Kasumi-1 (cell line): ENCODE measurements around the gene WDR36.
"Not testable (repeated sequence)": the region's sequence is repeated elsewhere in the genome, so short reads cannot be mapped to it uniquely, and the experiment has no call there.

Experiments
- DNase-seq, 2 experiments: peaks; one replicate each; lab custom pipeline; 2025; lab: John Stamatoyannopoulos, UW

WDR36 gene

DNA sequence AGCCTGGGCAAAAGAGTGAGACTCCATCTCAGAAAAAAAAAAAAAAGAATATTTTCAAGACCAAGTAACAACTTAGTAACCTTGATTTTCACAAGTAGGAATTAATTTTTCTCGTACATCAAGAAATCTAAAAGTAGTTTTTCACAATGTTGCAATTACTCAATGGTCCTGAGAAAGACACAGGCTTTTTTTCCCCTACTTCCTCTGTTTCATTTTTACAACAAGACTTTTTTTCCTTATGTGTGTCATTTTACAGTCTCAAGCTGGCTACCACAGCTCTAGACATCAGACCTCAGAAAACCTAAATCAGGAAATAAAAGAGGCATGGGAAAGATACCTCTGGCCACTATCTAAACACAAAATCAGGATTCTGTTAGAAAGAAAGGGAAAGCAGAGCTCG lies 45.9 kb downstream of the WDR36 start:
- no peak for DNase-seq

DNA sequence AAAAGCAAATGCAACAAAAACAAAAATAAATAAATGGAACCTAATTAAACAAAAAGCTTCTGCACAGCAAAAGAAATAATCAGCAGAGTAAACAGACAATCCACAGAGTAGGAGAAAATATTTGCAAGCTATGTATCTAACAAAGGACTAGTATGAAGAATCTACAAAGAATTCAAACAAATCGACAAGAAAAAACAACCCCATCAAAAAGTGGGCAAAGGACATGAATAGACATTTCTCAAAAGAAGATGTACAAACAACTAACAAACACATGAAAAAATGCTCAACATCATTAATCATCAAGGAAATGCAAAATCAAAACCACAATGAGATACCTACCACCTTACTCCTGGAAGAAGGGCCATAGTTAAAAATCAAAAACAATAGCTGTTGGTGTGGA lies 49.3 kb downstream of the WDR36 start:
- not testable (repeated sequence) for DNase-seq

DNA sequence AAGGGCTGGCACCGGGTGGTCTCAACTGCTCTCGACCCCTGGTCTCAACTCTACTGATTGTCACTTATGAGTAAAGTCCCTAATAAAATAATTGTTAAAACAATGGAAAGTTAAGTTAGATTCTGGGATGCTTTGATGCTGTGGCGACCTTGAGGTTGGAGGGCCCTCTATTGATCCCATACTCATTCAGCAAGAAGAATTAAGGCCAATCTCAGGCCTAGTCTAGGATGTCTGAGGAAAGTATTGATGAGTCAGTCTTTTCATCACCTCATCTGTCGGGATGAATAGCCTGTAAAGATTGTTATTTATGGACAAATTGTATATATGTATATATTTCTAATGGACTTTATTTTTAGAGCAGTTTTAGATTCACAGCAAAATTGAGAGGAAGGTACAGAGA lies 50.8 kb downstream of the WDR36 start:
- DNase-seq, result peak in 1 of 2 experiments; percentile 32

- DNase-seq, result no peak
These were observed 51.8 kb downstream of the WDR36 start for GRCh38 chr5:111143910-111144309.

GRCh38 chr5:111144352-111144930 lies 52.3 kb downstream of the WDR36 start:
- no peak for DNase-seq

- no peak for DNase-seq
These were observed 53.9 kb downstream of the WDR36 start for GRCh38 chr5:111146053-111146452.

- DNase-seq, result no peak
These were observed 55.4 kb downstream of the WDR36 start for GRCh38 chr5:111147502-111147901.

GRCh38 chr5:111151998-111152397 lies 59.9 kb downstream of the WDR36 start:
- no peak for DNase-seq

GRCh38 chr5:111153483-111153882 lies 61.3 kb downstream of the WDR36 start:
- no peak for DNase-seq

- no peak for DNase-seq
These were observed 61.8 kb downstream of the WDR36 start for GRCh38 chr5:111153945-111154344.

GRCh38 chr5:111158105-111158744 lies 66.1 kb downstream of the WDR36 start:
- peak; percentile 50 to 69 for DNase-seq

DNA sequence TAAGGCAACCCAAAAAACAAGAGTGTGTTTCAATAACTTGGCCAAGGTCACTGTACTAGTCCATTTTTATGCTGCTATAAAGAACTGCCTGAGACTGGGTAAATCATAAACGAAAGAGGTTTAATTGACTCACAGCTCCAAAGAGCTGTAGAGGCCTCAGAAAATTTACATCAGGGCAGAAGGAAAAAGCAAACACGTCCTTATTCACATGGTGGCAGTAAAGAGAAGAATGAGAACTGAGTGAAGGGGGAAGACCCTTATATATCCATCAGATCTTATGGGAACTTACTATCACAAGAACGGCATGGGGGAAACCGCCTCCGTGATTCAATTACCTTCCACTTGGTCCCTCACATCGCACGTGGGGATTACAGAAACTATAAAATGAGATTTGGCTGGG lies 67.7 kb downstream of the WDR36 start:
- no peak for DNase-seq

DNA sequence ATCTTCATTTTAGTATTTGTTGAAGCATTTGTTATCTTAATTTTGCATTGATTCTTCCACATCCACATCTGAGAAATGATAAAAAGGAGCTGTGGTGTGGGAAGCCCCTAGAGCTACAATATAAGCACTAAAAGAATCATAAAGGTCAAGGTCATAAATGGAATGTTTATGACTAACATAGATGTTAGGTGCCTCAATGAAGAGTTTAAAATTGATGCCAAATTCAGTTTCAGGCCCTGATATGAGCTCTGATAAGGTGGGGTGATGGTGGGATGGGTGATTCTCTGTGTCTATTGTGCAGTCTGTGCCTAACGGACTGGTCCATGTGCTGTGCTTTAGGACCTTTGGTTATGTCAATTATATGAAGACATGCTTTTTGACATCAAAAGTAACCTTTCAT lies 70.9 kb downstream of the WDR36 start:
- no peak for DNase-seq

- DNase-seq, result no peak
These were observed 72.9 kb downstream of the WDR36 start for GRCh38 chr5:111165058-111165457.

DNA sequence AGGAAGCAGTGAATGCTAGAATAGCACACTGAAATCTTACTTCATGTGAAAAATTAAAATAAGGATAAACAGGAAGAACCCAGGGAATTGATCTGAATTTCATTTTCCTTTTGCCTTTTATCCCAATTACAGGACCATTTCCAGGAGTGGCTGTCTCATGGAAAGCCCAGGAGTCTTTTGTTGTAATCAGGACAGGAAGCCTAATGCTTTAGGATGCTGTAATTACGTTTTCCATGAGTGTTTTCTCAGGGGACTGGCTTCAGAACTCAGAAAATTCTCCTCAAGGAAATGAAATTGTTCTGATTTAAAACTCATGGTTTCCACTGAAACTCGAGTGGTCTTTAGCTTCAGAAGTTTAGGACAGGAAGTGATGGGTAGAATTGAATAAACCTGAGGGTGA lies 75.4 kb downstream of the WDR36 start:
- no peak for DNase-seq

- DNase-seq, result no peak
These were observed 76.5 kb downstream of the WDR36 start for GRCh38 chr5:111168608-111169007.

DNA sequence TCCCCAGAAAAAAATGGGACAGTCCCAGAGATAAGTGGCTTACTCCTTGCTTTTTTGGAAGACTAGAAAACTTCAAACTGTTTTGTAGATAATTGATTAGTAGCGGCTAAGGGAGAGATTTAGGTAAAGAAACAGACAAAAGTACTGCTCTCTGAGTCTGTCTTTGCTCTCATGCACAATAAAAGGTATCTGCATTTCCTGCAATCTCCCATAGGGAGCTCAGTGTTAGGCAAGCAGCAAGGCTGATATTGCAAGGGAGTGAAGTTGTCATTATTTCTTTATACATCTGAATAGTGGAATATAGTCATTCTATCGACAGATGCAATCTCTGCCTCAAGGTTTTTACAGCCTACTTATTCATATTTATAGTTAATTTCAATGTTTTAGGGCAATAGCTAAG lies 77.1 kb downstream of the WDR36 start:
- DNase-seq, result no peak

DNA sequence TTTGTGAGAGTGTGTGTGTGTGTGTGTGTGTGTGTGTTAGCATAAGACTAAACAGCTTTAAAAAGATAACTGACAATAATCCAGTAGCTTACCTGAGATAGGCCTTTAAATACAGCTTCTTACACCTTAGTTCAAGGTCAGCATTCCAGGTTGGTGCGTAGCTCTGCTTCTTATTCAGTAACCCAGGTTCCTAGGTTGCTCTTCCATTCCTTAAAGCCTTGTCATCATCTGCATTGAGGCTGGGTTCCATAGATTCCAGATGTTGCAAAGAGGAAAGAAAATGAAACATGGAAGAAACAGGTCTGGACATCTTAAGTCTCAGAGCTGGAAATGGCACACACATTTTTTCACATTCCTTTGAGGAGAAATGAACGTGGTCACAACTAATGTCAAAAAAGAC lies 78.1 kb downstream of the WDR36 start:
- no peak for DNase-seq

DNA sequence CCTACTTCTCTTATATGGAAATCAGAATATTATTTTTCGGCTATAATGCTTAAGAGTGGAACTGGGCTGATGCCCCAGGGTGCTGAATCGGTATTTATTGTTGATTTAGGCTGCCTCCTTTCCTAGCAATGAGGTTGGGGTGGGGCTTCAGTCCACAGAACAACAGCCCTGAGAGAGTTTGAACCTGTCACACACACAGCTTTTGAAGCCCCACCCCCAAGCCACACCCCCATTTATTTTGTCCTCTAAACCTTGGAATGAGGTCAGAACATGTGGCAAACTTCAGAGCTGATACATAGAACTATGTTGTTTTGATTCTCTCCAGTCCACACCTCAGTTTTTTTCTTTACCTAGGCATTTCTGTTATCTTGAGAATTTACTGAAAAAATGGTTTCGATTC lies 80.4 kb downstream of the WDR36 start:
- no peak for DNase-seq

GRCh38 chr5:111173476-111173875 lies 81.3 kb downstream of the WDR36 start:
- no peak for DNase-seq
